Measurements from ENCODE around the gene TMEM17.

Gene TMEM17

GRCh38 chr2:62471816-62472215 is 34.2 kb downstream of the TMEM17 start:
- no peak for DNase-seq (ENCODE audit: low read depth)

GRCh38 chr2:62471404-62471803 is 34.6 kb downstream of the TMEM17 start:
- DNase-seq (ENCODE audit: low read depth), result no peak

GRCh38 chr2:62469548-62469947 is 36.4 kb downstream of the TMEM17 start:
- no peak for DNase-seq (ENCODE audit: low read depth)

- no peak for DNase-seq (ENCODE audit: low read depth)
These were observed 36.9 kb downstream of the TMEM17 start for GRCh38 chr2:62469114-62469513.

GRCh38 chr2:62467475-62468321 is 38.3 kb downstream of the TMEM17 start:
- no peak for DNase-seq (ENCODE audit: low read depth)

GRCh38 chr2:62467100-62467474 is 38.9 kb downstream of the TMEM17 start:
- no peak for DNase-seq (ENCODE audit: low read depth)

GRCh38 chr2:62466503-62466854 is 39.5 kb downstream of the TMEM17 start:
- DNase-seq (ENCODE audit: low read depth), result no peak

- DNase-seq (ENCODE audit: low read depth), result no peak
These were observed 40.1 kb downstream of the TMEM17 start for GRCh38 chr2:62465741-62466502.

GRCh38 chr2:62465039-62465740 is 40.8 kb downstream of the TMEM17 start:
- no peak for DNase-seq (ENCODE audit: low read depth)

GRCh38 chr2:62464221-62465007 is 41.6 kb downstream of the TMEM17 start:
- no peak for DNase-seq (ENCODE audit: low read depth)

- DNase-seq (ENCODE audit: low read depth), result no peak
These were observed 43.8 kb downstream of the TMEM17 start for GRCh38 chr2:62462211-62462610.

- no peak for DNase-seq (ENCODE audit: low read depth)
These were observed 44.3 kb downstream of the TMEM17 start for GRCh38 chr2:62461707-62462106.

GRCh38 chr2:62461017-62461553 is 44.9 kb downstream of the TMEM17 start:
- DNase-seq (ENCODE audit: low read depth), result no peak

GRCh38 chr2:62460175-62460574 is 45.8 kb downstream of the TMEM17 start:
- DNase-seq (ENCODE audit: low read depth), result no peak

GRCh38 chr2:62459672-62460071 is 46.3 kb downstream of the TMEM17 start:
- DNase-seq (ENCODE audit: low read depth), result no peak

- DNase-seq (ENCODE audit: low read depth), result no peak
These were observed 46.9 kb downstream of the TMEM17 start for GRCh38 chr2:62459106-62459505.

GRCh38 chr2:62458671-62459081 is 47.3 kb downstream of the TMEM17 start:
- no peak for DNase-seq (ENCODE audit: low read depth)

- DNase-seq (ENCODE audit: low read depth), result no peak
These were observed 47.8 kb downstream of the TMEM17 start for GRCh38 chr2:62458206-62458641.

- DNase-seq (ENCODE audit: low read depth), result no peak
These were observed 48.4 kb downstream of the TMEM17 start for GRCh38 chr2:62457556-62457955.

GRCh38 chr2:62456721-62457539 is 49.1 kb downstream of the TMEM17 start:
- DNase-seq (ENCODE audit: low read depth), result peak; percentile 2
